GM12865 (cell line): ENCODE results near the gene GRB10.

Source experiments
- DNase-seq: peaks from one replicate; pipeline ENCODE4 v3.0.0; 2010; ENCODE audit warnings: low read depth
- H3K4me3 ChIP-seq: 2 replicates; pipeline ENCODE4 v1.5.1; 2011; ENCODE audit warnings: mild to moderate bottlenecking, low read depth, low read length, control low read depth
- CTCF ChIP-seq: IDR thresholded peaks from 2 replicates; pipeline ENCODE4 v1.5.1; 2011; ENCODE audit warnings: low read length, control low read depth, low read depth, inconsistent platforms; ENCODE audit not compliant: insufficient read depth; ENCODE audit errors: missing control alignments

The GRB10 gene

GRCh38 chr7:50653981-50654425 is 128.7 kb downstream of the GRB10 start:
- no peak overlapping the region for H3K4me3 ChIP-seq
- DNase-seq: no peak
- TF ChIP-seq CTCF: no peak

GRCh38 chr7:50653126-50653864 is 129.4 kb downstream of the GRB10 start:
- no peak overlapping the region for H3K4me3 ChIP-seq
- TF ChIP-seq CTCF: no peak
- no peak for DNase-seq

- TF ChIP-seq CTCF: no peak
- no peak overlapping the region for H3K4me3 ChIP-seq
- DNase-seq: no peak
Observed at GRCh38 chr7:50652400-50653125, 130.1 kb downstream of the GRB10 start.

GRCh38 chr7:50651271-50651989 is 131.3 kb downstream of the GRB10 start:
- H3K4me3 ChIP-seq: no peak overlapping the region
- no peak for TF ChIP-seq CTCF
- DNase-seq: peak; percentile 38

- TF ChIP-seq CTCF: no peak
- H3K4me3 ChIP-seq: no peak overlapping the region
- no peak for DNase-seq
Observed at GRCh38 chr7:50650057-50650664, 132.5 kb downstream of the GRB10 start.

GRCh38 chr7:50649259-50649885 is 133.3 kb downstream of the GRB10 start:
- H3K4me3 ChIP-seq: no peak overlapping the region
- DNase-seq: no peak
- no peak for TF ChIP-seq CTCF
